Measurements from ENCODE around the gene KDM5A.

DNA sequence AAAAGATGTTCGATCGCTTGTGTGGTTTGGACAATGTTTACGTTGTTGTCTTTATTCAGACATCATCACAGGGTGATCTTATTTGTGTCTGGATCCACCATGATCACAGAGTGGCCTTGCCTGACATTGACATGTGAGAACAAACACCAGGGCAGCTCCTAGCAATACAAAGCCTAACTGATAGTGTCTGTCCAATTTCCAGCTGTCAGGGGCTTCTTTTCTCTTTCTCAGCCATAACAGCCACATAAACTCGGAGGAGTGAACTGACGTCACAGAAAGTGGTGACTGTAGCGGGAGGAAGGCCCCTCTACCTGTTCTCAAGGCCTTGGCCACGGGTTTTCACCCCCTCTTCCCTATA lies 120.7 kb downstream of the KDM5A start:
- TF ChIP-seq CTCF (IDR thresholded peaks at IDR 0.05) (no peak), POLR2A (IDR thresholded peaks at IDR 0.05) (no peak)

Data from adrenal gland (tissue), 5 donors.